H1 (cell line): ENCODE data around the gene POLR1C.

Experiments
- CEBPB ChIP-seq: IDR thresholded peaks from 2 replicates; pipeline ENCODE4 v1.6.1; 2012; ENCODE audit warnings: low read depth, low read length
- CTCF ChIP-seq, 3 experiments: IDR thresholded peaks; 1 replicate in 2 of 3; 2 replicates in 1 of 3; pipeline versions ENCODE4 v1.5.1 to v1.6.1; 2011; ENCODE audit warnings: low read length in 3 of 3, mild to moderate bottlenecking in 3 of 3, inconsistent platforms in 2 of 3, low read depth in 1 of 3, moderate library complexity in 1 of 3; ENCODE audit not compliant: insufficient read depth in 1 of 3; ENCODE audit errors: control extremely low read depth in 1 of 3
- GABPA ChIP-seq: IDR thresholded peaks from 2 replicates; pipeline ENCODE4 v1.6.1; 2011; ENCODE audit warnings: mild to moderate bottlenecking, low read length, moderate library complexity, borderline replicate concordance; ENCODE audit not compliant: insufficient read depth

GRCh38 chr6:43500921-43501320, 16.0 kb upstream of the POLR1C start:
- TF ChIP-seq CTCF (IDR thresholded peaks at IDR 0.05; ENCODE audit: control extremely low read depth in 1 of 3, insufficient read depth in 1 of 3, low read depth in 1 of 3, low read length in 3 of 3): no peak
- no peak for TF ChIP-seq CEBPB
- no peak for TF ChIP-seq GABPA
